Karpas-422 (cell line): ENCODE measurements around the gene CAPN5. TPM values are rescaled to one million over a fixed set of nuclear protein-coding genes. Genes with fewer than 3 reads are reported as not detected.
"Not testable (repeated sequence)": the region's sequence is repeated elsewhere in the genome, so short reads cannot be mapped to it uniquely, and the experiment has no call there.

Experiments
- DNase-seq: peaks from one replicate; pipeline ENCODE4 v3.0.0-alpha.2; 2015
- H2AFZ ChIP-seq: fragments of 200-600 bp; sonication (generic); 2 replicates; pipeline ENCODE4 v1.6.1; 2014; ENCODE audit warnings: antibody characterized with exemption, low read length, mixed read lengths
- H3K27ac ChIP-seq: fragments of 200-600 bp; sonication (generic); 2 replicates; pipeline ENCODE4 v1.5.1; 2014; ENCODE audit warnings: mild to moderate bottlenecking, low read length, moderate library complexity
- H3K27me3 ChIP-seq: fragments of 200-600 bp; sonication (generic); 2 replicates; pipeline ENCODE4 v1.6.1; 2014; ENCODE audit warnings: low read length, mixed read lengths
- H3K36me3 ChIP-seq: fragments of 200-600 bp; sonication (generic); 2 replicates; pipeline ENCODE4 v1.6.1; 2014; ENCODE audit warnings: low read length, mixed read lengths; ENCODE audit not compliant: insufficient read depth
- H3K4me1 ChIP-seq: fragments of 200-600 bp; sonication (generic); 2 replicates; pipeline ENCODE4 v1.6.1; 2014; ENCODE audit warnings: mild to moderate bottlenecking, low read length, mixed read lengths
- H3K4me2 ChIP-seq: fragments of 200-600 bp; sonication (generic); 2 replicates; pipeline ENCODE4 v1.6.1; 2014; ENCODE audit warnings: low read length, low read depth, mild to moderate bottlenecking; ENCODE audit not compliant: poor library complexity, severe bottlenecking
- H3K4me3 ChIP-seq: fragments of 200-600 bp; sonication (generic); 2 replicates; pipeline ENCODE4 v1.5.1; 2014; ENCODE audit warnings: mild to moderate bottlenecking, antibody characterized with exemption, low read length, mixed read lengths
- H3K79me2 ChIP-seq: fragments of 200-600 bp; sonication (generic); 2 replicates; pipeline ENCODE4 v1.6.1; 2014; ENCODE audit warnings: mild to moderate bottlenecking, low read length, mixed read lengths
- H3K9ac ChIP-seq: fragments of 200-600 bp; sonication (generic); 2 replicates; pipeline ENCODE4 v1.6.0; 2014; ENCODE audit warnings: low read length
- H3K9me2 ChIP-seq: fragments of 200-600 bp; sonication (generic), shearing (Covaris generic); replicated peaks from 2 replicates; pipeline ENCODE4 v1.6.0; 2014; ENCODE audit warnings: mild to moderate bottlenecking, low read length, moderate library complexity; ENCODE audit not compliant: insufficient read depth
- H3K9me3 ChIP-seq: fragments of 300-700, 200-600 bp; sonication (generic); 2 replicates; pipeline ENCODE4 v1.6.1; 2014; ENCODE audit warnings: low read length, mixed read lengths
- H4K20me1 ChIP-seq: fragments of 200-600 bp; sonication (generic); 2 replicates; pipeline ENCODE4 v1.6.1; 2014; ENCODE audit warnings: mild to moderate bottlenecking, antibody characterized with exemption, low read length, low read depth; ENCODE audit not compliant: insufficient read depth
- total RNA-seq: library from RNA; depleted of rRNA; stranded (reverse); fragments of >200 nt; shearing (Covaris generic); gene quantifications from 2 replicates; pipeline ENCODE4 v1.2.3, GENCODE V29; 2014; ENCODE audit warnings: low replicate concordance

CAPN5 gene
- total RNA-seq, 1 experiment from 2014 or later: 0.07 TPM

GRCh38 chr11:77095551-77096490 is 29.1 kb downstream of the CAPN5 start:
- H3K9me3 ChIP-seq: no peaks in the 10 kb centered on the region
- H3K27ac ChIP-seq: no peak overlapping the region
- H3K4me2 ChIP-seq: no peak overlapping the region
- H3K4me1 ChIP-seq: no peaks in the 10 kb centered on the region
- H3K27me3 ChIP-seq: no peaks in the 10 kb centered on the region
- no peak overlapping the region for H3K9ac ChIP-seq
- no peaks in the 10 kb centered on the region for H3K9me2 ChIP-seq
- no peak overlapping the region for H3K4me3 ChIP-seq
- no peak for DNase-seq
- no peak overlapping the region for H2AFZ ChIP-seq
- H3K79me2 ChIP-seq: no peaks in the 10 kb centered on the region
- H3K36me3 ChIP-seq: no peaks in the 10 kb centered on the region
- no peaks in the 10 kb centered on the region; the same call in 1 of the 2 replicates for H4K20me1 ChIP-seq

GRCh38 chr11:77096591-77097019 is 29.8 kb downstream of the CAPN5 start:
- Histone ChIP-seq H3K9me2 (no peaks in the 10 kb centered on the region), H3K27ac (no peak overlapping the region), H3K4me2 (no peak overlapping the region), H3K9ac (no peak overlapping the region), H3K4me3 (no peak overlapping the region), H2AFZ (no peak overlapping the region), H4K20me1 (no peaks in the 10 kb centered on the region; the same call in 1 of the 2 replicates), H3K36me3 (no peaks in the 10 kb centered on the region), H3K79me2 (no peaks in the 10 kb centered on the region), H3K27me3 (no peaks in the 10 kb centered on the region), H3K9me3 (no peaks in the 10 kb centered on the region), H3K4me1 (no peaks in the 10 kb centered on the region)
- no peak for DNase-seq

- not testable (repeated sequence) for H3K36me3 ChIP-seq, H3K9ac ChIP-seq, H2AFZ ChIP-seq, H3K9me2 ChIP-seq, H3K4me1 ChIP-seq, H3K9me3 ChIP-seq, H3K79me2 ChIP-seq, H3K4me2 ChIP-seq, H3K4me3 ChIP-seq, DNase-seq, H4K20me1 ChIP-seq, H3K27me3 ChIP-seq, H3K27ac ChIP-seq
These were observed 30.4 kb downstream of the CAPN5 start for GRCh38 chr11:77097180-77097579.

- no peaks in the 10 kb centered on the region for H3K9me2 ChIP-seq
- no peaks in the 10 kb centered on the region for H3K79me2 ChIP-seq
- no peaks in the 10 kb centered on the region for H3K36me3 ChIP-seq
- no peak overlapping the region for H3K4me3 ChIP-seq
- H3K4me1 ChIP-seq: no peaks in the 10 kb centered on the region
- H3K27ac ChIP-seq: no peak overlapping the region
- H3K27me3 ChIP-seq: no peaks in the 10 kb centered on the region
- no peak overlapping the region for H3K4me2 ChIP-seq
- no peaks in the 10 kb centered on the region for H3K9me3 ChIP-seq
- no peak overlapping the region for H3K9ac ChIP-seq
- H4K20me1 ChIP-seq: peaks cover 4% of the 10 kb centered on the region; the same call in 1 of the 2 replicates
- no peak overlapping the region for H2AFZ ChIP-seq
- no peak for DNase-seq
These were observed 33.6 kb downstream of the CAPN5 start for GRCh38 chr11:77100166-77101042.

- Histone ChIP-seq H3K4me2 (no peak overlapping the region), H2AFZ (no peak overlapping the region), H3K4me1 (no peaks in the 10 kb centered on the region), H4K20me1 (peaks cover 4% of the 10 kb centered on the region; the same call in 1 of the 2 replicates), H3K9me2 (no peaks in the 10 kb centered on the region), H3K79me2 (no peaks in the 10 kb centered on the region), H3K27ac (no peak overlapping the region), H3K27me3 (no peaks in the 10 kb centered on the region), H3K36me3 (no peaks in the 10 kb centered on the region), H3K9ac (no peak overlapping the region), H3K4me3 (no peak overlapping the region), H3K9me3 (no peaks in the 10 kb centered on the region)
- peak; percentile 80 for DNase-seq
These were observed 34.3 kb downstream of the CAPN5 start for GRCh38 chr11:77101043-77101537.

GRCh38 chr11:77102246-77103210 is 35.8 kb downstream of the CAPN5 start, which contains the start of gene OMP:
OMP (plus strand) TSS chr11:77102840; CDS start chr11:77102840, 0 bp downstream.
- Histone ChIP-seq H3K4me1 (peaks cover 13% of the 10 kb centered on the region), H3K4me2 (no peak within 1 kb of the TSS), H3K79me2 (no peaks in the 10 kb centered on the region), H3K36me3 (no peaks in the 10 kb centered on the region), H3K4me3 (no peak within 1 kb of the TSS), H4K20me1 (peaks cover 4% of the 10 kb centered on the region; the same call in 1 of the 2 replicates), H3K9me2 (no peaks in the 10 kb centered on the region), H3K27me3 (no peaks in the 10 kb centered on the region), H2AFZ (no peak within 1 kb of the TSS), H3K27ac (no peak within 1 kb of the TSS), H3K9me3 (no peaks in the 10 kb centered on the region), H3K9ac (no peak within 1 kb of the TSS)
- peak; percentile 67 for DNase-seq

GRCh38 chr11:77103319-77103718 is 36.5 kb downstream of the CAPN5 start:
- no peak overlapping the region for H3K4me3 ChIP-seq
- no peaks in the 10 kb centered on the region for H3K9me3 ChIP-seq
- H3K27me3 ChIP-seq: no peaks in the 10 kb centered on the region
- H3K27ac ChIP-seq: no peak overlapping the region
- no peak for DNase-seq
- no peak overlapping the region for H3K9ac ChIP-seq
- H3K9me2 ChIP-seq: no peaks in the 10 kb centered on the region
- no peak overlapping the region for H2AFZ ChIP-seq
- peaks cover 4% of the 10 kb centered on the region; the same call in 1 of the 2 replicates for H4K20me1 ChIP-seq
- no peaks in the 10 kb centered on the region for H3K36me3 ChIP-seq
- no peak overlapping the region for H3K4me2 ChIP-seq
- no peaks in the 10 kb centered on the region for H3K79me2 ChIP-seq
- H3K4me1 ChIP-seq: peaks cover 21% of the 10 kb centered on the region
